ENCODE data around the gene HMSD. TPM values are rescaled to one million over a fixed set of nuclear protein-coding genes. Genes with fewer than 3 reads are reported as not detected.
A peak's percentile ranks its signal among the peaks of the same experiment; 100 is the strongest.
"Not testable (repeated sequence)": the region's sequence is repeated elsewhere in the genome, so short reads cannot be mapped to it uniquely, and the experiment has no call there.

The HMSD gene
- total RNA-seq, 4 donors from 2014 or later, result not detected

DNA sequence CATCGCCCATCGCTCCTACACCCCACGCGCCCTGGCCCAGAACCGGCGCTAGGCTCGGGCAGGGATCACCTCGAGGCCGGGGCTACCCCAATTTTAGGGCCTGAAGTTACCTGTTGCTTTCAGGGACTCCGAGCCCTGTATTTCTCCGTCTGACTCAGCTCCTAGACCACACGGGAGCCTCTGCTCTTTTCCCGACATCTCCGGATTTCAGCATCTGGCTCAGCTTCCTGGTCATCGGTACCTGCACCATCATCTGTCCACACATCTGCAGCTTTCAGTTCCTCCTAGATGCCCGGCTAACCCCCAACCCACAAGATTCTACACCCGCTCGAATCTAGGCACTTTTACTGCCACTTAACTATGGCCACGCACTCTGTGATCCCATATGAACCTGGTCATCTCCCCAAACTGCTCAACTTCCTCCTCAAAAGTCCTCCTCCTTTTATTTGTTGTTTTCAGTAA is 12.1 kb upstream of the HMSD start:
- Histone ChIP-seq H3K4me3 (peak overlapping the region; percentile 64), H3K9me3 (no peaks in the 10 kb centered on the region), H3K36me3 (no peaks in the 10 kb centered on the region), H3K27ac (no peak overlapping the region), H3K27me3 (peaks cover 8% of the 10 kb centered on the region), H3K4me1 (peaks cover 14% of the 10 kb centered on the region)
- no peak for TF ChIP-seq EP300 (IDR thresholded peaks at IDR 0.05)
- TF ChIP-seq POLR2AphosphoS5 (IDR thresholded peaks at IDR 0.05), result no peak
- no peak for TF ChIP-seq POLR2A (IDR thresholded peaks at IDR 0.05)
- no peak for TF ChIP-seq CTCF (IDR thresholded peaks at IDR 0.05)
- WGBS, result 49% methylated on average over 15 of the region's 19 CpGs
- no peak for DNase-seq (ENCODE audit: low spot score in 2 of 2)

GRCh38 chr18:63940008-63940407 is 9.1 kb upstream of the HMSD start:
- Histone ChIP-seq H3K27ac (no peak overlapping the region), H3K4me1 (peaks cover 14% of the 10 kb centered on the region), H3K36me3 (no peaks in the 10 kb centered on the region), H3K27me3 (peaks cover 8% of the 10 kb centered on the region), H3K9me3 (no peaks in the 10 kb centered on the region), H3K4me3 (no peak overlapping the region)
- TF ChIP-seq CTCF (IDR thresholded peaks at IDR 0.05) (no peak), POLR2AphosphoS5 (IDR thresholded peaks at IDR 0.05) (no peak), POLR2A (IDR thresholded peaks at IDR 0.05) (no peak), EP300 (IDR thresholded peaks at IDR 0.05) (no peak)
- whole genome bisulfite sequencing, result 98% methylated on average over 8 of the region's 8 CpGs
- DNase-seq (ENCODE audit: low spot score in 2 of 2), result no peak

GRCh38 chr18:63940543-63941050 is 8.5 kb upstream of the HMSD start:
- H3K27me3 ChIP-seq; H3K36me3 ChIP-seq; DNase-seq (ENCODE audit: low spot score in 2 of 2); H3K27ac ChIP-seq; H3K9me3 ChIP-seq; H3K4me3 ChIP-seq: not testable (repeated sequence)
- 82% methylated on average over 15 of the region's 17 CpGs for WGBS
- peaks cover 14% of the 10 kb centered on the region for H3K4me1 ChIP-seq

GRCh38 chr18:63947051-63947790 is 1.9 kb upstream of the HMSD start:
- WGBS, result 88% methylated on average over 3 of the region's 3 CpGs
- TF ChIP-seq CTCF (IDR thresholded peaks at IDR 0.05) (no peak), EP300 (IDR thresholded peaks at IDR 0.05) (no peak), POLR2A (IDR thresholded peaks at IDR 0.05) (no peak), POLR2AphosphoS5 (IDR thresholded peaks at IDR 0.05) (no peak)

GRCh38 chr18:63951302-63951705 is 2.2 kb downstream of the HMSD start:
- no peak overlapping the region for H3K4me3 ChIP-seq
- H3K27ac ChIP-seq, result no peak overlapping the region
- 73% methylated on average over 4 of the region's 4 CpGs for WGBS
- no peaks in the 10 kb centered on the region for H3K9me3 ChIP-seq
- H3K36me3 ChIP-seq, result no peaks in the 10 kb centered on the region
- no peak for DNase-seq (ENCODE audit: low spot score in 2 of 2)
- no peak for TF ChIP-seq POLR2A (IDR thresholded peaks at IDR 0.05)
- no peak for TF ChIP-seq CTCF (IDR thresholded peaks at IDR 0.05)
- no peak for TF ChIP-seq POLR2AphosphoS5 (IDR thresholded peaks at IDR 0.05)
- no peak for TF ChIP-seq EP300 (IDR thresholded peaks at IDR 0.05)
- peaks cover 10% of the 10 kb centered on the region for H3K4me1 ChIP-seq
- peaks cover 8% of the 10 kb centered on the region for H3K27me3 ChIP-seq

More at GRCh38 chr18:63947051-63947790, 1.9 kb upstream of the HMSD start:
- H3K4me1 ChIP-seq, result peaks cover 10% of the 10 kb centered on the region
- no peaks in the 10 kb centered on the region for H3K9me3 ChIP-seq
- DNase-seq (ENCODE audit: low spot score in 2 of 2), result no peak
- H3K27me3 ChIP-seq, result no peaks in the 10 kb centered on the region
- no peak overlapping the region for H3K4me3 ChIP-seq
- H3K36me3 ChIP-seq, result no peaks in the 10 kb centered on the region
- no peak overlapping the region for H3K27ac ChIP-seq

All from suprapubic skin (tissue), 4 donors.